ENCODE data around the gene TESMIN. TPM values are rescaled to one million over a fixed set of nuclear protein-coding genes. Genes with fewer than 3 reads are reported as not detected.

The TESMIN gene
- total and polyA plus RNA-seq, 8 donors: 1.1 to 14.2 (median 12.6) TPM

- Histone ChIP-seq H3K27me3 (peaks cover 0 to 17% of the 10 kb centered on the region in 2 donors), H3K4me3 (no peak overlapping the region), H3K4me1 (no peaks in the 10 kb centered on the region), H3K27ac (no peak overlapping the region), H3K9me3 (no peaks in the 10 kb centered on the region), H3K36me3 (no peaks in the 10 kb centered on the region)
- no peak for TF ChIP-seq CTCF (IDR thresholded peaks at IDR 0.05)
- ATAC-seq (no peak), DNase-seq (no peak)
- intact Hi-C loops (cut with DNase I): no loop called here
These were observed 42.3 kb downstream of the TESMIN start for GRCh38 chr11:68709062-68709461.

GRCh38 chr11:68707527-68707926 lies 43.8 kb downstream of the TESMIN start:
- Histone ChIP-seq H3K4me3 (no peak overlapping the region), H3K9me3 (no peaks in the 10 kb centered on the region), H3K27ac (no peak overlapping the region), H3K36me3 (no peaks in the 10 kb centered on the region), H3K27me3 (peaks cover 0 to 17% of the 10 kb centered on the region in 2 donors), H3K4me1 (no peaks in the 10 kb centered on the region)
- TF ChIP-seq CTCF (IDR thresholded peaks at IDR 0.05): no peak
- intact Hi-C loops (cut with DNase I): no loop called here
- ATAC-seq: no peak
- DNase-seq: no peak

- intact Hi-C loops (cut with DNase I): no loop called here
- Histone ChIP-seq H3K36me3 (no peaks in the 10 kb centered on the region), H3K9me3 (no peaks in the 10 kb centered on the region), H3K27me3 (peaks cover 0 to 17% of the 10 kb centered on the region in 2 donors), H3K27ac (no peak overlapping the region), H3K4me1 (no peaks in the 10 kb centered on the region), H3K4me3 (no peak overlapping the region)
- TF ChIP-seq CTCF (IDR thresholded peaks at IDR 0.05): no peak
- no peak for ATAC-seq
- DNase-seq: no peak
These were observed 46.4 kb downstream of the TESMIN start for GRCh38 chr11:68704887-68705286.

GRCh38 chr11:68698993-68699392 lies 52.3 kb downstream of the TESMIN start:
- ATAC-seq (no peak), DNase-seq (no peak)
- Histone ChIP-seq H3K36me3 (no peaks in the 10 kb centered on the region), H3K4me1 (no peaks in the 10 kb centered on the region), H3K9me3 (peaks cover 0 to 5% of the 10 kb centered on the region in 2 donors), H3K4me3 (no peak overlapping the region), H3K27ac (no peak overlapping the region), H3K27me3 (peaks cover 0 to 4% of the 10 kb centered on the region in 2 donors)
- intact Hi-C loops (cut with DNase I): no loop called here
- no peak for TF ChIP-seq CTCF (IDR thresholded peaks at IDR 0.05)

- TF ChIP-seq CTCF (IDR thresholded peaks at IDR 0.05): no peak
- intact Hi-C loops (cut with DNase I): no loop called here
These were observed 55.8 kb downstream of the TESMIN start for GRCh38 chr11:68695531-68695930.

More at GRCh38 chr11:68695531-68695930, 55.8 kb downstream of the TESMIN start:
- Histone ChIP-seq H3K9me3 (peaks cover 0 to 5% of the 10 kb centered on the region in 2 donors), H3K4me1 (no peaks in the 10 kb centered on the region), H3K4me3 (no peak overlapping the region), H3K27me3 (peaks cover 0 to 17% of the 10 kb centered on the region in 2 donors), H3K36me3 (no peaks in the 10 kb centered on the region), H3K27ac (no peak overlapping the region)
- ATAC-seq (no peak), DNase-seq (no peak)

All from left lung (tissue), 10 donors.